ENCODE measurements around the gene SLC35A5.
"Not testable (repeated sequence)": the region's sequence is repeated elsewhere in the genome, so short reads cannot be mapped to it uniquely, and the experiment has no call there.

Gene SLC35A5

GRCh38 chr3:112561734-112562529, at the start of gene SLC35A5, which contains the start of gene ATG3:
Gene SLC35A5, plus strand, starts transcription at chr3:112562045. Its CDS starts 1,359 bp downstream, at chr3:112563404.
Gene ATG3, minus strand, starts transcription at chr3:112561962. Its CDS starts 434 bp downstream, at chr3:112561528.
- DNase-seq, result peak; percentile 95

- no peak for DNase-seq
Observed at GRCh38 chr3:112512320-112512719, 49.5 kb upstream of the SLC35A5 start.

- DNase-seq, result no peak
Observed at GRCh38 chr3:112514527-112515128, 47.2 kb upstream of the SLC35A5 start.

GRCh38 chr3:112518970-112519369, 42.9 kb upstream of the SLC35A5 start:
- DNase-seq, result not testable (repeated sequence)

- peak; percentile 21 for DNase-seq
Observed at GRCh38 chr3:112519424-112520001, 42.3 kb upstream of the SLC35A5 start.

GRCh38 chr3:112524127-112524526, 37.7 kb upstream of the SLC35A5 start:
- not testable (repeated sequence) for DNase-seq

- no peak for DNase-seq
Observed at GRCh38 chr3:112530573-112530972, 31.3 kb upstream of the SLC35A5 start.

GRCh38 chr3:112531358-112531781, 30.5 kb upstream of the SLC35A5 start:
- no peak for DNase-seq

GRCh38 chr3:112539825-112540650, 21.8 kb upstream of the SLC35A5 start:
- no peak for DNase-seq

- no peak for DNase-seq
Observed at GRCh38 chr3:112546216-112546759, 15.6 kb upstream of the SLC35A5 start.

- DNase-seq, result no peak
Observed at GRCh38 chr3:112550859-112551258, 11.0 kb upstream of the SLC35A5 start.

- DNase-seq, result no peak
Observed at GRCh38 chr3:112555535-112556170, 6.2 kb upstream of the SLC35A5 start.

- DNase-seq, result no peak
Observed at GRCh38 chr3:112557976-112558375, 3.9 kb upstream of the SLC35A5 start.

- DNase-seq, result no peak
Observed at GRCh38 chr3:112560307-112560706, 1.5 kb upstream of the SLC35A5 start.

- peak; percentile 56 for DNase-seq
Observed at GRCh38 chr3:112560721-112561483, 943 bp upstream of the SLC35A5 start.

- no peak for DNase-seq
Observed at GRCh38 chr3:112561484-112561733, 436 bp upstream of the SLC35A5 start.

- DNase-seq, result not testable (repeated sequence)
Observed at GRCh38 chr3:112564247-112564939, 2.5 kb downstream of the SLC35A5 start.

- no peak for DNase-seq
Observed at GRCh38 chr3:112564940-112565305, 3.1 kb downstream of the SLC35A5 start.

GRCh38 chr3:112568642-112569041, 6.8 kb downstream of the SLC35A5 start:
- DNase-seq, result no peak

- DNase-seq, result no peak
Observed at GRCh38 chr3:112569265-112569664, 7.4 kb downstream of the SLC35A5 start.

- DNase-seq, result no peak
Observed at GRCh38 chr3:112572701-112573100, 10.9 kb downstream of the SLC35A5 start.

All from SIG-M5 (cell line).